ENCODE data around the gene AMBRA1. TPM values are rescaled to one million over a fixed set of nuclear protein-coding genes. Genes with fewer than 3 reads are reported as not detected.

AMBRA1 gene
- total RNA-seq, 4 donors from 2014 or later = 20.0 to 28.9 (median 26.0) TPM

DNA sequence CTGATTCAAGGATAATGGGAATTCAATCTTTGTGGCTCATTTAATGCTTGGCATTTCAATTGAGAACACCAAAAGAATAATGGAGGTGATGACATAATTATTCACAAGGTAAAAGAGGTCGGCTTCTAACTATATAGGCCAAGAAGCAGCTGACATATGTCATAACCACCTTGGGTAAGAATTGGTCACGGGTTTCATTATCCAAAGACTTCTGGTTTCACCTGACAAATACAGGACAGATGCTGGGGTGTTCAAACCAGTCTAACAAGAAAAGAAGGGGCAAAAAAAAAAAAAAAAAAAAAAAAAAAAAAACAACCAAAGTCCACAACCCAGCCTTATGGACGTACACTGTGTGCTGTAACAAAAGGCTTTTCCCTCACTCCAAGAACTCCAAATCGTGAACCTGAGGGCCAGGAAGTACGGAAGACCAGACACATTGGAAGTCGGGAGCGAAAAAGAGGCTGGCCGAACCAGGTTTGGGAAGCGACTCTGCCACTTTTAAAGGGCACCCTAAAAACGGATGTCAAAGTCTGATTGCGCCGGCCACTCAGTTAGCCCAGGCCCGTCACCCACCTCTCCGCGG, 22.8 kb upstream of the AMBRA1 start:
- Histone ChIP-seq H3K27me3 (no peaks in the 10 kb centered on the region), H3K4me3 (peak overlapping the region; percentile 66 to 92 (median 86)), H3K9me3 (no peaks in the 10 kb centered on the region), H3K36me3 (peaks cover 0 to 20% (median 16%) of the 10 kb centered on the region in 4 donors), H3K4me1 (peaks cover 18 to 65% (median 59%) of the 10 kb centered on the region in 4 donors), H3K27ac (replicated peaks in 1 of 4) (peak overlapping the region; percentile 90 to 97 (median 96))
- TF ChIP-seq POLR2A (IDR thresholded peaks at IDR 0.05; ENCODE audit: low read depth) = no peak
- TF ChIP-seq CTCF (IDR thresholded peaks at IDR 0.05) = no peak
- no peak for TF ChIP-seq EP300 (IDR thresholded peaks at IDR 0.05)
- no peak for TF ChIP-seq POLR2AphosphoS5 (IDR thresholded peaks at IDR 0.05)
- no peak for DNase-seq (ENCODE audit: extremely low spot score)
- 1% methylated on average over 14 of the region's 15 CpGs for WGBS
- intact Hi-C loops (cut with DNase I) = loop anchor here (2.0 kb wide), 1 partner anchor 226 kb away; the partner anchor contains the start of gene CHRM4

GRCh38 chr11:46615756-46616155, 21.9 kb upstream of the AMBRA1 start:
- Histone ChIP-seq H3K27me3 (no peaks in the 10 kb centered on the region), H3K36me3 (peaks cover 0 to 11% (median 7%) of the 10 kb centered on the region in 4 donors), H3K9me3 (no peaks in the 10 kb centered on the region), H3K4me1 (peaks cover 18 to 59% (median 55%) of the 10 kb centered on the region in 4 donors), H3K27ac (replicated peaks in 1 of 4) (no peak overlapping the region), H3K4me3 (no peak overlapping the region)
- no peak for DNase-seq (ENCODE audit: extremely low spot score)
- intact Hi-C loops (cut with DNase I) = loop anchor here (2.0 kb wide), 1 partner anchor 225 kb away; the partner anchor contains the start of gene CHRM4
- TF ChIP-seq POLR2AphosphoS5 (IDR thresholded peaks at IDR 0.05) = no peak
- no peak for TF ChIP-seq EP300 (IDR thresholded peaks at IDR 0.05)
- no peak for TF ChIP-seq CTCF (IDR thresholded peaks at IDR 0.05)
- TF ChIP-seq POLR2A (IDR thresholded peaks at IDR 0.05; ENCODE audit: low read depth) = no peak
- 98% methylated on average over 7 of the region's 7 CpGs for WGBS

- DNase-seq (ENCODE audit: extremely low spot score) = no peak
- TF ChIP-seq POLR2AphosphoS5 (IDR thresholded peaks at IDR 0.05) (no peak), EP300 (IDR thresholded peaks at IDR 0.05) (no peak), CTCF (IDR thresholded peaks at IDR 0.05) (no peak), POLR2A (IDR thresholded peaks at IDR 0.05; ENCODE audit: low read depth) (no peak)
- no peaks in the 10 kb centered on the region for H3K9me3 ChIP-seq
- H3K27ac ChIP-seq (replicated peaks in 1 of 4) = no peak overlapping the region
- intact Hi-C loops (cut with DNase I) = no loop called here
- no peaks in the 10 kb centered on the region for H3K36me3 ChIP-seq
- H3K27me3 ChIP-seq = no peaks in the 10 kb centered on the region
- WGBS = 82% methylated on average over 2 of the region's 2 CpGs
- no peak overlapping the region for H3K4me3 ChIP-seq
- H3K4me1 ChIP-seq = peaks cover 9 to 29% (median 26%) of the 10 kb centered on the region in 4 donors
Measured at GRCh38 chr11:46612326-46612725, 18.5 kb upstream of the AMBRA1 start.

DNA sequence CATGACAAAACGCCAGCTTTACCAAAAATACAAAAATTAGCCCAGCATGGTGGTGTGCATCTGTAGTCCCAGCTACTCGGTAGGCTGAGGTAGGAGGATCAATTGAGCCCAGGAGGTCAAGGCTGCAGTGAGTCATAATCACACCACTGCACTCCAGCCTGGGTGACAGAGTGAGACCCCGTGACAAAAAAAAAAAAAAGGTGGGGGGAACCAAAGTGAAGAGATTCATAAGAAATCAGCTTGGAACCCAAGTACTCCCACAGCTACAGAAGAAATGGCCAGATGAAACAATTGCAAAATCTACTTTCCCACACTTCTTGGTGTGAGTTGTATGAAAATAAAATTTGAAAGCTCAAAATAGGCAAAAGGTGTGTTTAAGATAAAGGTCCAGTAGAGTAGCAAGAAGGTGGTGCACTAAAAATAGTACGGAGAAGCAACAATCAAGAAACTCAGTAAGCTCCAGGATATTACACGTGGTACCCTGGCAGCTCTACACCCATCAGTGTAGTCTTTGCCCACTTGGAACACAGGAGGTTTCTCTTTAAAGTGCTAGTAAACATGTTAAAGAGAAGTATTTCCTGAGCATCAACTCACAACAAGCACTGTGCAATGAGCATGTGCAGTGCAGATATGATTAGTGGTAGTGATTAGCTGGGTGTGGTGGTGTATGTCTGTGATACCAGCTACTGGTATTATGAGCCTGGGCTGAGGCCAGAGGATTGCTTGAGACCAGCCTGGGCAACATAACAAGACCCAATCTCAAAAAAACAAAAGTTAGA, 17.9 kb upstream of the AMBRA1 start:
- Histone ChIP-seq H3K4me3 (no peak overlapping the region), H3K27me3 (no peaks in the 10 kb centered on the region), H3K27ac (replicated peaks in 1 of 4) (no peak overlapping the region), H3K9me3 (no peaks in the 10 kb centered on the region), H3K4me1 (peaks cover 9 to 29% (median 26%) of the 10 kb centered on the region in 4 donors), H3K36me3 (no peaks in the 10 kb centered on the region)
- TF ChIP-seq POLR2AphosphoS5 (IDR thresholded peaks at IDR 0.05) (no peak), CTCF (IDR thresholded peaks at IDR 0.05) (no peak), POLR2A (IDR thresholded peaks at IDR 0.05; ENCODE audit: low read depth) (no peak), EP300 (IDR thresholded peaks at IDR 0.05) (no peak)
- WGBS = 90% methylated on average over 5 of the region's 5 CpGs
- DNase-seq (ENCODE audit: extremely low spot score) = no peak
- intact Hi-C loops (cut with DNase I) = no loop called here
